Vagina (tissue), 2 donors: ENCODE results near the gene RAC2. TPM values are rescaled to one million over a fixed set of nuclear protein-coding genes. Genes with fewer than 3 reads are reported as not detected.

Source experiments
- DNase-seq, 2 donors: peaks; one replicate each; pipeline ENCODE4 v3.0.0-alpha.2; 2017; ENCODE audit errors: extremely low spot score in 2 of 2
- H3K27ac ChIP-seq: fragments of 200-600 bp; sonication (generic); one replicate; pipeline ENCODE4 v1.5.1; 2019
- H3K27me3 ChIP-seq: fragments of 200-600 bp; sonication (generic); one replicate; pipeline ENCODE4 v1.5.1; 2019
- H3K36me3 ChIP-seq, 2 donors: fragments of 200-600 bp; sonication (generic); one replicate each; pipeline ENCODE4 v1.5.1; 2017 to 2019
- H3K4me1 ChIP-seq: fragments of 200-600 bp; sonication (generic); one replicate; pipeline ENCODE4 v1.5.1; 2019
- H3K4me3 ChIP-seq, 2 donors: fragments of 200-600 bp; sonication (generic); 1 replicate in 1 of 2; 2 replicates in 1 of 2; pipeline ENCODE4 v1.5.1; 2016 to 2019
- H3K9me3 ChIP-seq: fragments of 200-600 bp; sonication (generic); one replicate; pipeline ENCODE4 v1.5.1; 2019
- POLR2A ChIP-seq, 2 donors: fragments of 450-650 bp; IDR thresholded peaks; one replicate each; pipeline ENCODE4 v1.6.1; 2017; ENCODE audit warnings: antibody characterized with exemption in 2 of 2, mild to moderate bottlenecking in 2 of 2, moderate library complexity in 2 of 2
- POLR2AphosphoS5 ChIP-seq, 2 donors: sonication (generic); formaldehyde crosslinking; IDR thresholded peaks; one replicate each; pipeline ENCODE4 v1.9.0; 2017; ENCODE audit warnings: antibody characterized with exemption in 2 of 2, mild to moderate bottlenecking in 2 of 2, low read depth in 1 of 2; ENCODE audit not compliant: insufficient read depth in 1 of 2
- intact Hi-C: fragments of 100-400 bp; cut with DNase I; formaldehyde crosslinking; loops from one replicate; pipeline ENCODE4 v1.15.1; 2023
- total RNA-seq: library from RNA; depleted of rRNA; stranded (reverse); fragments of >200 nt; gene quantifications from one replicate; pipeline ENCODE4 v1.2.3, GENCODE V29; 2016
- TF ChIP-seq, protein P1 (sequence below), 3 experiments: fragments of 450-650 bp in 2 of 3; fragments of 200-600 bp in 1 of 3; sonication (generic) in 1 of 3; IDR thresholded peaks; one replicate each; pipeline ENCODE4 v1.5.1; 2017 to 2019; ENCODE audit warnings: antibody characterized with exemption in 3 of 3, mild to moderate bottlenecking in 2 of 3, moderate library complexity in 2 of 3

The RAC2 gene
- total RNA-seq, 1 donor from 2014 or later, result 15.7 TPM

DNA sequence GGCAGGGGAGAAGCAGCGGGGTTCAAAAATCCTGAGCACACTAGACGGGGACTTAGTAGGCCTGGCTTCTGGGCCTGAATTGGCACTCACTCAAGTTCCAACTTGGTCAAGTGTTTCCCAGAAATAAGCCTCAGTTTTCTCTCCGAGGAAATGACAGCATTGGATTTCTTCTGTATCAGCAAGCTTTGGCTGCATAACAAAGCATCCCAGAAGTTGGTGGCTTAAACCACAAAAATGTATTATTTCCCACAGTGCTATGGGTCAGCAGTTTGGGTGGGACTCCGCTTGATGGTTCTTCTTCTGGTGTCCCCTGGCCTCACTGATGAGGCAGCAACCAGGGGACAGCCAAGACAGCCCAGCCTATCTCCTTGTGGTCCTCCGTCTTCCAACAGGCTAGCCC, 36.6 kb upstream of the RAC2 start:
- Histone ChIP-seq H3K27ac (no peak overlapping the region), H3K9me3 (no peaks in the 10 kb centered on the region), H3K4me3 (no peak overlapping the region), H3K36me3 (no peaks in the 10 kb centered on the region), H3K27me3 (no peaks in the 10 kb centered on the region), H3K4me1 (no peaks in the 10 kb centered on the region)
- no peak for DNase-seq
- TF ChIP-seq POLR2A (IDR thresholded peaks at IDR 0.05) (no peak), POLR2AphosphoS5 (IDR thresholded peaks at IDR 0.05; ENCODE audit: insufficient read depth in 1 of 2, low read depth in 1 of 2) (no peak)
- TF ChIP-seq, protein P1, sequence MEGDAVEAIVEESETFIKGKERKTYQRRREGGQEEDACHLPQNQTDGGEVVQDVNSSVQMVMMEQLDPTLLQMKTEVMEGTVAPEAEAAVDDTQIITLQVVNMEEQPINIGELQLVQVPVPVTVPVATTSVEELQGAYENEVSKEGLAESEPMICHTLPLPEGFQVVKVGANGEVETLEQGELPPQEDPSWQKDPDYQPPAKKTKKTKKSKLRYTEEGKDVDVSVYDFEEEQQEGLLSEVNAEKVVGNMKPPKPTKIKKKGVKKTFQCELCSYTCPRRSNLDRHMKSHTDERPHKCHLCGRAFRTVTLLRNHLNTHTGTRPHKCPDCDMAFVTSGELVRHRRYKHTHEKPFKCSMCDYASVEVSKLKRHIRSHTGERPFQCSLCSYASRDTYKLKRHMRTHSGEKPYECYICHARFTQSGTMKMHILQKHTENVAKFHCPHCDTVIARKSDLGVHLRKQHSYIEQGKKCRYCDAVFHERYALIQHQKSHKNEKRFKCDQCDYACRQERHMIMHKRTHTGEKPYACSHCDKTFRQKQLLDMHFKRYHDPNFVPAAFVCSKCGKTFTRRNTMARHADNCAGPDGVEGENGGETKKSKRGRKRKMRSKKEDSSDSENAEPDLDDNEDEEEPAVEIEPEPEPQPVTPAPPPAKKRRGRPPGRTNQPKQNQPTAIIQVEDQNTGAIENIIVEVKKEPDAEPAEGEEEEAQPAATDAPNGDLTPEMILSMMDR (IDR thresholded peaks at IDR 0.05), result no peak
- intact Hi-C loops, result no loop called here

DNA sequence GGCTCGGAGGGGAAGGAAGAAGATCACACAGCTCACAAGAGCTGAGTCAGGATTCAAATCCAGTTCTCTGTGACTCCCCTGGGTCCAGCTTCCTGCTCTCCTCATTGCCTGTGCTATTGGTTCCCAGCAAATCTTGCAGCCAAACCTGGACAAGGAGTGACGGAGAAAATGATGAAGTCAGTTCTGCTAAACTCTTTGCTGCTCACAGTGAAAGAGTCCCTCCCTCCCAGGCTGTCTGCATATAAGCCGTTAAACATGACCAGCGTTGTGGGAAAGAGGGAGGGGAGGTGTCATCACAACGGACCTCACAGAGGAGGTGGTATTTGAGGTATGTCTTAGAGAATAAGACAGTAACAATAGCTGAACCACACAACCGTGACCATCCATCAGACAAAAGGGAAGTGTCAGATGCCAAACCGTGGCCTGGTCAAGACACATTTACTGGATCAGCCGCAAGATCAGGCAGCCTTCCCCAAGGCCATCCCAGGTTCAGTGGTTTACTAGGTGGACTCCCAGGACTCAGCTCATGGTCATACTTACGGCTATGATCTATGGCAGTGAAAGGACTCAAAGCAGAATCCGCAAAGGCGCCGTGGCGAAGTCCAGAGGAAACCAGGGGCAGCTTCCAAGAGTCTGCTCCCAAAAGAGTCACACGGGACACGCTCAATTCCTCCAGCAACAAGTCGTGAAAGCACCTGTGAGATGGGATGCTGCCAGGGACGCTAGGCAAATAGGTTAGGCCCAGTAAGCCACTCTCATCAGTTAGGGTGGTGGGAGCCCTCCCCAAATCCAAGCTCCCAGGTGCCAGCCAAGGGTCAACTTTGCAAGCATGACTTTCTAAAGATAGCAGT, 35.5 kb upstream of the RAC2 start:
- no peak overlapping the region for H3K27ac ChIP-seq
- no peaks in the 10 kb centered on the region for H3K4me1 ChIP-seq
- intact Hi-C loops, result no loop called here
- TF ChIP-seq, protein P1 (IDR thresholded peaks at IDR 0.05), result no peak
- TF ChIP-seq POLR2A (IDR thresholded peaks at IDR 0.05) (no peak), POLR2AphosphoS5 (IDR thresholded peaks at IDR 0.05; ENCODE audit: insufficient read depth in 1 of 2, low read depth in 1 of 2) (no peak)
- no peaks in the 10 kb centered on the region for H3K9me3 ChIP-seq
- no peak overlapping the region for H3K4me3 ChIP-seq
- no peaks in the 10 kb centered on the region for H3K27me3 ChIP-seq
- DNase-seq, result no peak
- H3K36me3 ChIP-seq, result no peaks in the 10 kb centered on the region

DNA sequence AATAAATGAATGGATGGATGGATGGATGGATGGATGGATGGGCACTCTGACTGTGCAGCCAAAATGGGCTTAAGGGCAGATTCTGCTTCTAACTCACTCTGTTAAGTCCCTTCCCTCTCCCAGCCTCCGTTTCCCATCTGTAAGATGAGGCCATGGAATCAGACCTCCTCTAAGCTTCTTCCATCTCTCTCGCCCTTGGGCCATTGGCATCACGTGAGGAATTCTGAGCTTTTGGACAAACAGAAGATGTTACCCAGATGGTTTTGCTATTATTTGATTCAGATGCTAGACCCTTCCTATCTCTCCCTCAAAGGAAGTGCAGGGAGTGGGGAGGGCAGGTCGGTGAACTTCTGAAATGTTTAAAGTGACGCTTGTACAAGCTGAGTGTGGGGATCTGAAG, 34.2 kb upstream of the RAC2 start:
- Histone ChIP-seq H3K9me3 (no peaks in the 10 kb centered on the region), H3K4me1 (no peaks in the 10 kb centered on the region), H3K27me3 (no peaks in the 10 kb centered on the region), H3K27ac (no peak overlapping the region), H3K36me3 (no peaks in the 10 kb centered on the region), H3K4me3 (no peak overlapping the region)
- no peak for DNase-seq
- intact Hi-C loops, result no loop called here
- TF ChIP-seq, protein P1 (IDR thresholded peaks at IDR 0.05), result no peak
- no peak for TF ChIP-seq POLR2A (IDR thresholded peaks at IDR 0.05)
- no peak for TF ChIP-seq POLR2AphosphoS5 (IDR thresholded peaks at IDR 0.05; ENCODE audit: insufficient read depth in 1 of 2, low read depth in 1 of 2)

DNA sequence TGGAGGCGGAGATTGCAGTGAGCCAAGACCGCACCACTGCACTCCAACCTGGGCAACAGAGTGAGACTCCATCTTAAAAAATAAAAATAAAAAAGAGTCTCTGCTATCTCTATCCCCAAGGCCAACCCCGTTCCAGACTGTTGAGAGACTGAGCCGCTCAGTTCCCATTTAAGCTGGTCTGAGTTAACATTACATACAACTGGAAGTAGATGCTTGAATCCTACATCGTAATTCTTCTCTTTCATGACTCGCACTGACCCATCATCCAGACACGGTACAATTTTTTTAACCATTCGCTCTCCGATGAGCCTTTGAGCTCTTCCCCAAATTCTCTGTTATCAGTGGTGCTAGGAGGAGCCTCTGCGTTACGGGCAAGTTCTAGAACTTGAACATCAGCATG, 33.3 kb upstream of the RAC2 start:
- Histone ChIP-seq H3K27me3 (no peaks in the 10 kb centered on the region), H3K9me3 (no peaks in the 10 kb centered on the region), H3K4me3 (no peak overlapping the region), H3K36me3 (no peaks in the 10 kb centered on the region), H3K27ac (no peak overlapping the region), H3K4me1 (no peaks in the 10 kb centered on the region)
- intact Hi-C loops, result no loop called here
- TF ChIP-seq, protein P1 (IDR thresholded peaks at IDR 0.05), result no peak
- no peak for DNase-seq

DNA sequence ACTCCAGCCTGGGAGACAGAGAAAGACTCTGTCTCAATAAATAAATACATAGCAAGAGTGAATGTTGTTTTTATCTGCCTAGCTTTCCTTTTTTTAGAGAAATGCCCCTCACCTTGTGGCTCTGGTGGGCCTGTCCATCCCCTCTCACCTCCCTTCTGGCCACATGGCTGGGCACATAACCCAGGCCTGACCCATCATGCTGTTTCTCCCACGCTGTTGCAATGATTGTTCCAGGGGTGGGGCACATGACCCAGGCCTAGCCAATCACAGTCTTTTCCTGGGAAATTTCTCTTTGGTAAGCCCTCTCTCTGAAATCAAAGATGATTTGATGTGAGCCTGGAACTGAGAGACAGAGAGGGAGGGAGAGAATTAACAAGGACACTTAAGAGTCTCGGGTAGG, 32.7 kb upstream of the RAC2 start:
- Histone ChIP-seq H3K4me1 (no peaks in the 10 kb centered on the region), H3K9me3 (no peaks in the 10 kb centered on the region), H3K36me3 (no peaks in the 10 kb centered on the region), H3K27ac (no peak overlapping the region), H3K27me3 (no peaks in the 10 kb centered on the region), H3K4me3 (no peak overlapping the region)
- TF ChIP-seq POLR2AphosphoS5 (IDR thresholded peaks at IDR 0.05; ENCODE audit: insufficient read depth in 1 of 2, low read depth in 1 of 2) (no peak), POLR2A (IDR thresholded peaks at IDR 0.05) (no peak)
- TF ChIP-seq, protein P1 (IDR thresholded peaks at IDR 0.05), result no peak
- no peak for DNase-seq
- intact Hi-C loops, result no loop called here
